EH (cell line): ENCODE measurements around the gene PTK7.

Experiments
- DNase-seq: peaks from one replicate; pipeline ENCODE4 v3.0.0-alpha.2; 2015; ENCODE audit warnings: low read depth

Gene PTK7

GRCh38 chr6:43054206-43054943, 21.7 kb upstream of the PTK7 start:
- no peak for DNase-seq

- DNase-seq = no peak
Measured at GRCh38 chr6:43055966-43056365, 20.1 kb upstream of the PTK7 start.

GRCh38 chr6:43058531-43058930, 17.6 kb upstream of the PTK7 start:
- DNase-seq = no peak

- DNase-seq = peak; percentile 99
Measured at GRCh38 chr6:43059168-43060033, 16.7 kb upstream of the PTK7 start, which contains the start of the genes KLC4 and MRPL2. Gene KLC4, plus strand, starts transcription at chr6:43059631. Its CDS starts 1,705 bp downstream, at chr6:43061336. Gene MRPL2, minus strand, starts transcription at chr6:43059434. Its CDS starts 53 bp downstream, at chr6:43059381.

- DNase-seq = no peak
Measured at GRCh38 chr6:43060034-43060754, 15.9 kb upstream of the PTK7 start.

GRCh38 chr6:43060755-43061633, 15.1 kb upstream of the PTK7 start:
- DNase-seq = no peak

- DNase-seq = peak; percentile 54
Measured at GRCh38 chr6:43061861-43062260, 14.3 kb upstream of the PTK7 start.

GRCh38 chr6:43062818-43063217, 13.3 kb upstream of the PTK7 start:
- DNase-seq = no peak

GRCh38 chr6:43070028-43070632, 6.0 kb upstream of the PTK7 start:
- peak; percentile 77 for DNase-seq

GRCh38 chr6:43074847-43075669, 1.1 kb upstream of the PTK7 start:
- peak; percentile 68 for DNase-seq

GRCh38 chr6:43076464-43077332, 584 bp downstream of the PTK7 start:
- peak; percentile 67 for DNase-seq

GRCh38 chr6:43077333-43077809, 1.3 kb downstream of the PTK7 start:
- DNase-seq = no peak

GRCh38 chr6:43077981-43078511, 1.9 kb downstream of the PTK7 start:
- peak; percentile 91 for DNase-seq

GRCh38 chr6:43078691-43079090, 2.6 kb downstream of the PTK7 start:
- DNase-seq = peak; percentile 97

- no peak for DNase-seq
Measured at GRCh38 chr6:43081043-43081442, 4.9 kb downstream of the PTK7 start.

GRCh38 chr6:43081922-43082321, 5.8 kb downstream of the PTK7 start:
- peak; percentile 75 for DNase-seq

GRCh38 chr6:43082806-43083655, 6.9 kb downstream of the PTK7 start:
- DNase-seq = peak; percentile 52
